G401.6 (cell line): ENCODE measurements around the gene CREG2.

ENCODE experiments used
- FAIRE-seq: peaks from 2 replicates; lab custom pipeline; 2012; peaks lifted over from hg19 to GRCh38; lab: Jason Lieb, UNC

The CREG2 gene

GRCh38 chr2:101408925-101409324, 21.6 kb upstream of the CREG2 start:
- no peak for FAIRE-seq

GRCh38 chr2:101405351-101405899, 18.1 kb upstream of the CREG2 start:
- FAIRE-seq: no peak

GRCh38 chr2:101403745-101404144, 16.4 kb upstream of the CREG2 start:
- FAIRE-seq: no peak

GRCh38 chr2:101402630-101403029, 15.3 kb upstream of the CREG2 start:
- FAIRE-seq: no peak

- FAIRE-seq: no peak
Measured at GRCh38 chr2:101401906-101402305, 14.6 kb upstream of the CREG2 start.

GRCh38 chr2:101401326-101401665, 14.0 kb upstream of the CREG2 start:
- FAIRE-seq: no peak

GRCh38 chr2:101400506-101401325, 13.4 kb upstream of the CREG2 start:
- no peak for FAIRE-seq

- FAIRE-seq: no peak
Measured at GRCh38 chr2:101400048-101400447, 12.7 kb upstream of the CREG2 start.

GRCh38 chr2:101399021-101399799, 11.9 kb upstream of the CREG2 start:
- FAIRE-seq: no peak

GRCh38 chr2:101398116-101398821, 11.0 kb upstream of the CREG2 start:
- FAIRE-seq: no peak

GRCh38 chr2:101396316-101396717, 9.0 kb upstream of the CREG2 start:
- FAIRE-seq: no peak

GRCh38 chr2:101395545-101396315, 8.4 kb upstream of the CREG2 start:
- no peak for FAIRE-seq

GRCh38 chr2:101388232-101388631, 929 bp upstream of the CREG2 start:
- no peak for FAIRE-seq

- no peak for FAIRE-seq
Measured at GRCh38 chr2:101386599-101387150, 628 bp downstream of the CREG2 start.

GRCh38 chr2:101383016-101383541, 4.2 kb downstream of the CREG2 start:
- no peak for FAIRE-seq

- FAIRE-seq: no peak
Measured at GRCh38 chr2:101382442-101382841, 4.9 kb downstream of the CREG2 start.

- FAIRE-seq: no peak
Measured at GRCh38 chr2:101380376-101380775, 6.9 kb downstream of the CREG2 start.

- no peak for FAIRE-seq
Measured at GRCh38 chr2:101379091-101379490, 8.2 kb downstream of the CREG2 start.

- no peak for FAIRE-seq
Measured at GRCh38 chr2:101375653-101376052, 11.7 kb downstream of the CREG2 start.

GRCh38 chr2:101374821-101375561, 12.3 kb downstream of the CREG2 start:
- FAIRE-seq: no peak

- no peak for FAIRE-seq
Measured at GRCh38 chr2:101372792-101373191, 14.5 kb downstream of the CREG2 start.
